Ovary (tissue), 9 donors: Measurements from ENCODE around the gene PSME1. TPM values are rescaled to one million over a fixed set of nuclear protein-coding genes. Genes with fewer than 3 reads are reported as not detected.
A peak's percentile ranks its signal among the peaks of the same experiment; 100 is the strongest.

Experiments
- DNase-seq, 5 donors: peaks; one replicate each; pipeline ENCODE4 v3.0.0-alpha.2; 2019 to 2020
- H3K27ac ChIP-seq, 2 donors: fragments of 200-600 bp; one replicate each; pipeline versions ENCODE4 v1.5.1 to v1.8.0; 2019 to 2022
- H3K27me3 ChIP-seq: fragments of 200-600 bp; one replicate; pipeline ENCODE4 v1.8.0; 2022
- H3K36me3 ChIP-seq: fragments of 200-600 bp; sonication (generic); one replicate; pipeline ENCODE4 v1.5.1; 2019
- H3K4me1 ChIP-seq: one replicate; pipeline ENCODE4 v1.8.1; 2013; ENCODE audit warnings: mild to moderate bottlenecking, moderate library complexity; ENCODE audit not compliant: insufficient read depth
- H3K4me3 ChIP-seq: fragments of 200-600 bp; sonication (generic); one replicate; pipeline ENCODE4 v1.5.1; 2017
- H3K9me3 ChIP-seq, 2 donors: fragments of 200-600 bp in 1 of 2; sonication (generic) in 1 of 2; one replicate each; pipeline versions ENCODE4 v1.5.1 to v1.8.1; 2013 to 2019; ENCODE audit warnings: mild to moderate bottlenecking in 1 of 2, moderate library complexity in 1 of 2
- CTCF ChIP-seq, 3 donors: fragments of 450-650 bp in 2 of 3; fragments of 200-600 bp in 1 of 3; IDR thresholded peaks; one replicate each; pipeline versions ENCODE4 v1.5.1 to v1.8.0; 2016 to 2022; ENCODE audit warnings: antibody characterized with exemption in 3 of 3, mild to moderate bottlenecking in 1 of 3
- EP300 ChIP-seq: sonication (generic); formaldehyde crosslinking; IDR thresholded peaks from one replicate; pipeline ENCODE4 v1.6.1; 2017; ENCODE audit warnings: antibody characterized with exemption
- POLR2A ChIP-seq: fragments of 450-650 bp; IDR thresholded peaks from one replicate; pipeline ENCODE4 v1.6.1; 2017; ENCODE audit warnings: antibody characterized with exemption, mild to moderate bottlenecking, moderate library complexity
- WGBS, 3 donors: extraction: QIAGEN DNeasy Blood & Tissue Kit in 1 of 3; methylation state at CpG; one replicate each; pipeline versions ENCODE4 v1.1.5 to v1.1.7; 2013 to 2017; 5-methylcytosine and 5-hydroxymethylcytosine counted together
- intact Hi-C, 4 donors: fragments of 100-400 bp; cut with DNase I; formaldehyde crosslinking; loops; one replicate each; pipeline versions ENCODE4 v1.11.0 to v1.15.1; 2022 to 2023
- polyA plus RNA-seq, 2 donors: library from polyadenylated mRNA; stranded (reverse); fragments of 200-250 nt in 1 of 2; fragments of 350-450 nt in 1 of 2; fragmentation: Illumina TruSeq in 1 of 2; extraction: RNeasy Lipid Tissue Mini Kit (QIAGEN cat#74804) in 1 of 2; gene quantifications; one replicate each; pipeline ENCODE4 v1.2.3, GENCODE V29; 2013 to 2014
- total RNA-seq, 7 donors: library from RNA; depleted of rRNA in 2 of 7; stranded (reverse); fragments of >200 nt in 2 of 7; fragmentation: NEBNext Ultra II Directional in 3 of 7; extraction: Animal tissue kit (Norgen Biotek cat#: 25700) in 3 of 7; gene quantifications; one replicate each; pipeline versions ENCODE4 v1.1.0 to v1.2.4, GENCODE V29; 2016 to 2023
- donor health status: DM: no; HTN: no; CAD: no; lungs with moderate emphysema.
- donor health status: DM: no; HTN: no; CAD: no.
- donor health status: Bipolar disorder and iron deficiency.
- donor health status: DM: yes; HTN: yes; CAD: no.
- donor health status: DM: no; HTN: no; CAD: no.
- donor health status: DM: yes; HTN: yes; CAD: no.

The PSME1 gene
- total and polyA plus RNA-seq, 9 donors, result 93.6 to 261 (median 177) TPM

GRCh38 chr14:24160850-24161804 lies 25.1 kb downstream of the PSME1 start, which contains the start of gene IRF9:
TSS of gene IRF9 (plus strand) at chr14:24161265. CDS start at chr14:24162145, 880 bp downstream.
- no peaks in the 10 kb centered on the region for H3K27me3 ChIP-seq
- TF ChIP-seq EP300 (peak; percentile 73), CTCF (IDR thresholded peaks at IDR 0.05) (peak; percentile 96 to 99 (median 97)), POLR2A (peak; percentile 51)
- peak within 1 kb of the TSS; percentile 84 for H3K4me3 ChIP-seq
- H3K27ac ChIP-seq, result peak within 1 kb of the TSS; percentile 71 to 84
- H3K4me1 ChIP-seq, result peaks cover 8% of the 10 kb centered on the region
- H3K36me3 ChIP-seq, result no peaks in the 10 kb centered on the region
- 0 to 2% (median 0%) methylated on average over 12 of the region's 12 CpGs for WGBS, 3 donors
- peak; percentile 93 to 96 (median 96) for DNase-seq
- no peaks in the 10 kb centered on the region for H3K9me3 ChIP-seq
- intact Hi-C loops, result loop anchor here in 1 of 4 donors (5.0 kb wide), 1 partner anchor 104 kb away; no protein-coding TSS in a partner anchor

GRCh38 chr14:24162093-24162492 lies 26.1 kb downstream of the PSME1 start:
- 2 to 9% (median 3%) methylated on average over 8 of the region's 8 CpGs for WGBS, 3 donors
- H3K36me3 ChIP-seq, result no peaks in the 10 kb centered on the region
- H3K27ac ChIP-seq, result peak overlapping the region; percentile 71 to 84
- H3K4me1 ChIP-seq, result peaks cover 8% of the 10 kb centered on the region
- DNase-seq, result peak in 1 of 5 donors; percentile 42
- peak overlapping the region; percentile 84 for H3K4me3 ChIP-seq
- intact Hi-C loops, result loop anchor here in 1 of 4 donors (5.0 kb wide), 1 partner anchor 105 kb away; no protein-coding TSS in a partner anchor
- H3K9me3 ChIP-seq, result no peaks in the 10 kb centered on the region
- no peaks in the 10 kb centered on the region for H3K27me3 ChIP-seq
- TF ChIP-seq POLR2A (no peak), CTCF (IDR thresholded peaks at IDR 0.05) (no peak), EP300 (no peak)

- Histone ChIP-seq H3K27me3 (no peaks in the 10 kb centered on the region), H3K27ac (no peak overlapping the region), H3K4me1 (peaks cover 8% of the 10 kb centered on the region), H3K36me3 (no peaks in the 10 kb centered on the region), H3K9me3 (no peaks in the 10 kb centered on the region), H3K4me3 (no peak overlapping the region)
- intact Hi-C loops, result loop anchor here in 1 of 4 donors (5.0 kb wide), 1 partner anchor 107 kb away; no protein-coding TSS in a partner anchor
- no peak for DNase-seq
- WGBS, 3 donors, result 83 to 86% (median 85%) methylated on average over 12 to 14 of the region's 14 CpGs
- no peak for TF ChIP-seq EP300
- no peak for TF ChIP-seq CTCF (IDR thresholded peaks at IDR 0.05)
- no peak for TF ChIP-seq POLR2A
Measured at GRCh38 chr14:24164518-24164991, 28.6 kb downstream of the PSME1 start.

GRCh38 chr14:24165785-24166184 lies 29.8 kb downstream of the PSME1 start:
- H3K9me3 ChIP-seq, result no peaks in the 10 kb centered on the region
- H3K27me3 ChIP-seq, result no peaks in the 10 kb centered on the region
- no peak for DNase-seq
- H3K4me3 ChIP-seq, result no peak overlapping the region
- no peaks in the 10 kb centered on the region for H3K36me3 ChIP-seq
- intact Hi-C loops, result no loop called here
- no peak overlapping the region for H3K27ac ChIP-seq
- WGBS, 3 donors, result 86 to 90% (median 88%) methylated on average over 5 of the region's 5 CpGs
- H3K4me1 ChIP-seq, result peaks cover 8% of the 10 kb centered on the region
- TF ChIP-seq CTCF (IDR thresholded peaks at IDR 0.05) (no peak), EP300 (no peak), POLR2A (no peak)
